ENCODE results near the gene KIF1A. TPM values are rescaled to one million over a fixed set of nuclear protein-coding genes. Genes with fewer than 3 reads are reported as not detected.

KIF1A gene
- total and polyA plus RNA-seq, 4 experiments from 2014 or later = not detected

DNA sequence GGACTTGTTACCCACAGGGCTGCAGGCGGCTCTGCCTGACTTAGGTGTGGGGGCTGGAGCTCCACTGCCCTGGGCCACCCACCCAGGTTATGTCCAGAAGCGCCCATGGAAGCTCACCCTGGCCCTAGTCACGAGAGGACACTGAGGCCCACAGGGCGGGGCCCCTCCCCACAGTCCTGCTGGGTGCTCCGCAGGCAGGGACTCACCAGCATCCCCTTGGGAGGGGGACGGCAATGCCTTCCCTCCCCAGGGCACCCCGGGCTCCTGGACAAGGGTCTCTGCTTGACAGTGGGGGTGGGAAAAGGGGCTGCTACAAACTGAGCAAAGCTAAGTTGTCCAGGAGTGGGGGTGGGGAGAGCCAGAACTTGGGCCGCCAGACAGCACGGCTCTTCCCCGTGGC, 67.8 kb downstream of the KIF1A start:
- H3K4me1 ChIP-seq (ENCODE audit: insufficient read depth, low read length) = no peaks in the 10 kb centered on the region
- no peaks in the 10 kb centered on the region for H3K36me3 Mint-ChIP-seq
- DNase-seq = no peak
- no peaks in the 10 kb centered on the region for H3K27me3 ChIP-seq (ENCODE audit: insufficient read depth, low read length)
- H3K4me3 ChIP-seq (ENCODE audit: low read length in 2 of 2) = no peak overlapping the region
- ChIA-PET CTCF (ENCODE audit: partially characterized antibody) (no interaction called here), POLR2A (ENCODE audit: partially characterized antibody) (no interaction called here)
- intact Hi-C loops (cut with micrococcal nuclease) = no loop called here
- no peaks in the 10 kb centered on the region for H3K36me3 ChIP-seq (ENCODE audit: insufficient read depth, low read length)
- no peaks in the 10 kb centered on the region for H3K9me3 Mint-ChIP-seq
- H3K27ac Mint-ChIP-seq = no peak overlapping the region
- H3K4me3 Mint-ChIP-seq = no peak overlapping the region
- H3K4me1 Mint-ChIP-seq = no peaks in the 10 kb centered on the region
- H3K27ac ChIP-seq (ENCODE audit: low read depth, low read length) = no peak overlapping the region
- H3K9me3 ChIP-seq (ENCODE audit: control insufficient read depth in 1 of 2, low read length in 2 of 2) = no peaks in the 10 kb centered on the region
- no peaks in the 10 kb centered on the region for H3K27me3 Mint-ChIP-seq

DNA sequence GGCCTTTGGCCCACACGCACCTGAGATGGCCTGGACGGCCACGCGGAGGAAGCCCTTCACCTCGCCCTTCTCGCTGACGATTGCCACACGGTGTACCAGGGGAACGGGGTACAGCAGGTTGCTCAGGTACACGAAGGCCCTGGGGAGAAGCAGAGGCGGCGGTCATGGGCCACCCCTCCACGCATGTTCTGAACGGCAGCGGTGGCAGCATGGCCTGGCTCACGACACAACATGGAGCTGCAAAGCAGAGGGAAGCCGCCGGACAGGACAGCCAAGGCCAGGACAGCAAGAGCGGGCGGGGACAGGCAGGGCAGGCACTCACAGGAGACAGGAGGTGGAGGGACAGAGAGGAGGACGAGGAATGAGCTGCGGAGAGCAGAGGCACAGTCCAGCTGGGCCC, 69.6 kb downstream of the KIF1A start:
- intact Hi-C loops (cut with micrococcal nuclease) = no loop called here
- H3K27me3 Mint-ChIP-seq = no peaks in the 10 kb centered on the region
- no peak overlapping the region for H3K27ac Mint-ChIP-seq
- H3K4me3 Mint-ChIP-seq = no peak overlapping the region
- no peaks in the 10 kb centered on the region for H3K9me3 Mint-ChIP-seq
- no peaks in the 10 kb centered on the region for H3K9me3 ChIP-seq (ENCODE audit: control insufficient read depth in 1 of 2, low read length in 2 of 2)
- ChIA-PET POLR2A (ENCODE audit: partially characterized antibody) (no interaction called here), CTCF (ENCODE audit: partially characterized antibody) (interaction anchor here (1.4 kb wide), 1 partner anchor 236 kb away, joined by 3 read pairs; no protein-coding TSS in a partner anchor)
- no peaks in the 10 kb centered on the region for H3K4me1 Mint-ChIP-seq
- DNase-seq = no peak
- H3K36me3 Mint-ChIP-seq = no peaks in the 10 kb centered on the region
- H3K4me1 ChIP-seq (ENCODE audit: insufficient read depth, low read length) = no peaks in the 10 kb centered on the region
- H3K27ac ChIP-seq (ENCODE audit: low read depth, low read length) = no peak overlapping the region
- no peaks in the 10 kb centered on the region for H3K27me3 ChIP-seq (ENCODE audit: insufficient read depth, low read length)
- no peaks in the 10 kb centered on the region for H3K36me3 ChIP-seq (ENCODE audit: insufficient read depth, low read length)
- no peak overlapping the region for H3K4me3 ChIP-seq (ENCODE audit: low read length in 2 of 2)

DNA sequence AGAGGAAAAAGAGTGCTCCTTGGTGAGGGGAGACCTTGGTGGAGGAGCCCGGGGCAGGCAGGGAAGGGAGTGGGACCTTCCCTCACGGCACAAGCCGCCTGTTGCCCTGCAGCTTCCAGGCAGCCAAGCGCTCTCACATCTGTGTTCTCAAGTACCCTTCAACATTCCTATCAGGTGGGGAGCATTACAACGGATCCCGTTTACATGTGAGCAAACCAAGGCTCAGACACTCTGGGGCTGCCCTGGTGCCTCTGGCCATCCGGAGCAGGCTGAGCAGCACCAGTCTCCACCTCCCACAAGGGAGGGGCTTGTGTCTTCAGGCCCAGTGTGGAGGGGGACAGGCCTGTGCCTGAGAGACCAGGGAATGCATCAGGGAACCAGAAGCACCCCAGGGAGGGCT, 70.5 kb downstream of the KIF1A start:
- Mint-ChIP-seq H3K36me3 (no peaks in the 10 kb centered on the region), H3K4me3 (no peak overlapping the region), H3K4me1 (no peaks in the 10 kb centered on the region), H3K9me3 (no peaks in the 10 kb centered on the region), H3K27me3 (no peaks in the 10 kb centered on the region), H3K27ac (no peak overlapping the region)
- H3K4me1 ChIP-seq (ENCODE audit: insufficient read depth, low read length) = no peaks in the 10 kb centered on the region
- ChIA-PET POLR2A (ENCODE audit: partially characterized antibody) (no interaction called here), CTCF (ENCODE audit: partially characterized antibody) (no interaction called here)
- no peaks in the 10 kb centered on the region for H3K27me3 ChIP-seq (ENCODE audit: insufficient read depth, low read length)
- no peaks in the 10 kb centered on the region for H3K36me3 ChIP-seq (ENCODE audit: insufficient read depth, low read length)
- intact Hi-C loops (cut with micrococcal nuclease) = no loop called here
- DNase-seq = no peak
- no peaks in the 10 kb centered on the region for H3K9me3 ChIP-seq (ENCODE audit: control insufficient read depth in 1 of 2, low read length in 2 of 2)
- no peak overlapping the region for H3K4me3 ChIP-seq (ENCODE audit: low read length in 2 of 2)
- no peak overlapping the region for H3K27ac ChIP-seq (ENCODE audit: low read depth, low read length)

DNA sequence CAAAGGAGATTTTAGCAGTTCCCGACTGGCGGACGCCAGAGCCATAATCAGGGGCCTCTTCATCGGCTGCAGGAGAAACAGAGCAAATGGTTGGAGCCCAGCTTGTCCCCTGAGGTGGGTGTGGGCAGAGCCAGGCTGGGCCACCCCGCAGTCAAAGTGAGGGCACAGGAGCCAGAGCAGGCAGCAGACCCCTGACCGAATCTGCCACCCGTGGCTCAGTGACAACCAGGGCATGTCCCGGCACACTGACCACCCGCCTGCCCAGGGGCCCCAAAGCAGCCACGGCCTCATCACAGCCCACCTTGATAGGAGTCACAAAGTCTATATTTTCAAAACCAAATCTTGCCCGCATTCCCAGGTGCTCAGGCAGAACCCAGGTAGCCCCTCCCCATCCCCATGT, 72.8 kb downstream of the KIF1A start:
- Histone ChIP-seq H3K4me3 (ENCODE audit: low read length in 2 of 2) (no peak overlapping the region), H3K9me3 (ENCODE audit: control insufficient read depth in 1 of 2, low read length in 2 of 2) (no peaks in the 10 kb centered on the region), H3K4me1 (ENCODE audit: insufficient read depth, low read length) (no peaks in the 10 kb centered on the region), H3K27me3 (ENCODE audit: insufficient read depth, low read length) (no peaks in the 10 kb centered on the region), H3K27ac (ENCODE audit: low read depth, low read length) (no peak overlapping the region), H3K36me3 (ENCODE audit: insufficient read depth, low read length) (no peaks in the 10 kb centered on the region)
- H3K27ac Mint-ChIP-seq = no peak overlapping the region
- no peak for DNase-seq
- no peaks in the 10 kb centered on the region for H3K4me1 Mint-ChIP-seq
- ChIA-PET CTCF (ENCODE audit: partially characterized antibody) (interaction anchor here (1.5 kb wide), 1 partner anchor 233 kb away, joined by 3 read pairs; no protein-coding TSS in a partner anchor), POLR2A (ENCODE audit: partially characterized antibody) (no interaction called here)
- intact Hi-C loops (cut with micrococcal nuclease) = no loop called here
- H3K27me3 Mint-ChIP-seq = no peaks in the 10 kb centered on the region
- H3K36me3 Mint-ChIP-seq = no peaks in the 10 kb centered on the region
- no peak overlapping the region for H3K4me3 Mint-ChIP-seq
- H3K9me3 Mint-ChIP-seq = no peaks in the 10 kb centered on the region

DNA sequence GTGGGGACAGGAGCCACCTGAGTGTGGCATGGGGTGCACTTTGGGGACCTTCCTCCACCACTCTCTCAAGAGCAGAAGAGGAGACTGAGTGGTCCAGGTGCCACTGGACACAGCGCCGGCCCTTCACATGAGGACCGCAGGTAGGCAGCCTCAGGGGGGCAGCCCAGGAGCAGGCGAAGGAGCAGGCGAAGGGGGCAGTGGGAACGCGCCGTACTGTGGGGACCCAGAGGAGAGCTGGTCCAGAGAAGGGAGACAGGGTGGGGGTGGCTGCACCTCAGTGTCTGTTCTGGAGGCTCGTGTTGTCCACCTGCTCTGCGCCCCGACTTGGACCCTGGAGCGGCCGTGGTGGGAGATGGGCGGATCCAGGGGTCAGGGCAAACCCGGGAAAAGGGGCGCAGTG, 73.3 kb downstream of the KIF1A start:
- Mint-ChIP-seq H3K4me1 (no peaks in the 10 kb centered on the region), H3K36me3 (no peaks in the 10 kb centered on the region), H3K4me3 (no peak overlapping the region), H3K9me3 (no peaks in the 10 kb centered on the region), H3K27ac (peak overlapping the region in 1 of 7 donors; percentile 51), H3K27me3 (no peaks in the 10 kb centered on the region)
- Histone ChIP-seq H3K4me1 (ENCODE audit: insufficient read depth, low read length) (no peaks in the 10 kb centered on the region), H3K27me3 (ENCODE audit: insufficient read depth, low read length) (no peaks in the 10 kb centered on the region), H3K36me3 (ENCODE audit: insufficient read depth, low read length) (no peaks in the 10 kb centered on the region), H3K27ac (ENCODE audit: low read depth, low read length) (no peak overlapping the region), H3K9me3 (ENCODE audit: control insufficient read depth in 1 of 2, low read length in 2 of 2) (no peaks in the 10 kb centered on the region), H3K4me3 (ENCODE audit: low read length in 2 of 2) (no peak overlapping the region)
- no peak for DNase-seq
- intact Hi-C loops (cut with micrococcal nuclease) = no loop called here
- ChIA-PET CTCF (ENCODE audit: partially characterized antibody) (no interaction called here), POLR2A (ENCODE audit: partially characterized antibody) (no interaction called here)

DNA sequence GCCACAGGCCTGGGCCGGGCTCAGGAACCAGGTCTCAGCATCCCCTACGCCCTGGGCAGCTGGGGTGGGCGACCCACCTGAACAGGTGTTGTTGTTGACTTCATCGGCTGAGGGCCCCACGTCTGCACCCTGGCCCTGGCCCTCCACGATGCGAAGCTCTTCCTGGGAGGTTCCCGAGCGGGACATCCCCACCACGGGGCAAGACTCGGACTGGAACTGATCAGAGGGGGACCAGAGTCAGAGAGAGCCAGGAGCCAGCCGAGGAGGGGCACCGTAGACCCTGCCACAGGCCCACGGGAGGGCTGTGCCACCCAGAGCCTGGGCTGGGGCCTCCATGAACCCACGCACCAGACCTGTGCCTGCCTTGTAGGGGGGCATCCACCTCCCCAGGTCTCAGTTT, 74.1 kb downstream of the KIF1A start:
- H3K4me3 ChIP-seq (ENCODE audit: low read length in 2 of 2) = no peak overlapping the region
- Mint-ChIP-seq H3K4me3 (no peak overlapping the region), H3K4me1 (no peaks in the 10 kb centered on the region), H3K9me3 (no peaks in the 10 kb centered on the region), H3K27me3 (no peaks in the 10 kb centered on the region), H3K27ac (no peak overlapping the region), H3K36me3 (no peaks in the 10 kb centered on the region)
- ChIA-PET POLR2A (ENCODE audit: partially characterized antibody) (no interaction called here), CTCF (ENCODE audit: partially characterized antibody) (no interaction called here)
- intact Hi-C loops (cut with micrococcal nuclease) = no loop called here
- no peaks in the 10 kb centered on the region for H3K4me1 ChIP-seq (ENCODE audit: insufficient read depth, low read length)
- H3K36me3 ChIP-seq (ENCODE audit: insufficient read depth, low read length) = no peaks in the 10 kb centered on the region
- H3K9me3 ChIP-seq (ENCODE audit: control insufficient read depth in 1 of 2, low read length in 2 of 2) = no peaks in the 10 kb centered on the region
- no peak overlapping the region for H3K27ac ChIP-seq (ENCODE audit: low read depth, low read length)
- DNase-seq = no peak
- H3K27me3 ChIP-seq (ENCODE audit: insufficient read depth, low read length) = no peaks in the 10 kb centered on the region

DNA sequence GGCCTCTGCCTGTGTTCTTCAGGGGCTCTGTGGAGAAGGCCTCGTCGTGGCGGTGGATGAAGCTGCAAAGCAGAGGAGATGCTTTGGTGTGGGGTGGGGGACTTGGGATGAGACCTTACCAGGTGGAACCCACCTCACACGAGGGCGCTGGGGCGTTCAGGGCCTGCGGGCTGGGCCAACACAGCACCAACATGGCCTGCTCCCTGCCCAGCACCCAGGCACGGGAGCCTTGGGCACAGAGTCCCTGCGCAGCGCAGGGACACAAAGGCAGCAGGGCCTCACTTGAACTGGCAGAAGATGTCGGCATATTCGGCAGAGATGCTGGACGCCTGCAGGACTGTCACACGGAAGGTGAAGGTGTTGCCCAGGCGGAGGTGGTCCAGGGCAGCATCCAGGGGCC, 74.6 kb downstream of the KIF1A start:
- Mint-ChIP-seq H3K27me3 (no peaks in the 10 kb centered on the region), H3K9me3 (no peaks in the 10 kb centered on the region), H3K4me1 (no peaks in the 10 kb centered on the region), H3K27ac (no peak overlapping the region), H3K4me3 (no peak overlapping the region), H3K36me3 (no peaks in the 10 kb centered on the region)
- no peak for DNase-seq
- ChIA-PET CTCF (ENCODE audit: partially characterized antibody) (no interaction called here), POLR2A (ENCODE audit: partially characterized antibody) (no interaction called here)
- intact Hi-C loops (cut with micrococcal nuclease) = no loop called here
- H3K36me3 ChIP-seq (ENCODE audit: insufficient read depth, low read length) = no peaks in the 10 kb centered on the region
- no peak overlapping the region for H3K27ac ChIP-seq (ENCODE audit: low read depth, low read length)
- H3K4me3 ChIP-seq (ENCODE audit: low read length in 2 of 2) = no peak overlapping the region
- no peaks in the 10 kb centered on the region for H3K27me3 ChIP-seq (ENCODE audit: insufficient read depth, low read length)
- no peaks in the 10 kb centered on the region for H3K9me3 ChIP-seq (ENCODE audit: control insufficient read depth in 1 of 2, low read length in 2 of 2)
- no peaks in the 10 kb centered on the region for H3K4me1 ChIP-seq (ENCODE audit: insufficient read depth, low read length)

DNA sequence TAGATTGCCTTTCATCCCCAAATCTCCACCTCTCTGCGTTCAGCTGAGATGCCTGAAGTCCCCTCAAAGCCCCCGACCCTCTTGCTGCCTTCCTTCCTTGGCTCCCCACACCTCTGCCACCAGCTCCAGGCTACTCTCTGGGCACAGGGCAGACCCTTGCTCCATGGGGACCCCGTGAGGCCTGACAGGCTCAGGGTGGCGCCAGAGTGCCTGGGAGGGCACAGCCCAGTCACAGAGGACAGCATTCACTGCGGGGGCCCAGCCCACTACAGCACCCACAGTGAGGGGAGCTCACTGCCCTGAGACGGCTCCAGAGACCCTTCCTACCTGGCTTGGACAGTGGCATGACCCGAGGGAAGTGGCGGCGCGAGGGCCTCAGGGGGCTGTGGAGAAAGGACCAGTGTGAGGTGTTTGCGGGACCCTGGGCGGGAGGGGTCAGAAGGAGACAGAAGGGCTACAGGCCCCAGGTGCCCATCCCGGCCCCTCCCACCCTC, 77.4 kb downstream of the KIF1A start:
- H3K4me1 Mint-ChIP-seq = peaks cover 0 to 12% (median 5%) of the 10 kb centered on the region in 4 donors
- H3K36me3 Mint-ChIP-seq = no peaks in the 10 kb centered on the region
- POLR2A ChIA-PET (ENCODE audit: partially characterized antibody) = no interaction called here
- Histone ChIP-seq H3K4me1 (ENCODE audit: insufficient read depth, low read length) (no peaks in the 10 kb centered on the region), H3K4me3 (ENCODE audit: low read length in 2 of 2) (no peak overlapping the region), H3K9me3 (ENCODE audit: control insufficient read depth in 1 of 2, low read length in 2 of 2) (no peaks in the 10 kb centered on the region), H3K27me3 (ENCODE audit: insufficient read depth, low read length) (no peaks in the 10 kb centered on the region), H3K27ac (ENCODE audit: low read depth, low read length) (no peak overlapping the region), H3K36me3 (ENCODE audit: insufficient read depth, low read length) (no peaks in the 10 kb centered on the region)
- no peak overlapping the region for H3K4me3 Mint-ChIP-seq
- no peak for DNase-seq
- CTCF ChIA-PET (ENCODE audit: partially characterized antibody) = interaction anchor here (1.6 kb wide), 1 partner anchor 229 kb away, joined by 4 read pairs; no protein-coding TSS in a partner anchor
- no peak overlapping the region for H3K27ac Mint-ChIP-seq
- no peaks in the 10 kb centered on the region for H3K9me3 Mint-ChIP-seq
- H3K27me3 Mint-ChIP-seq = no peaks in the 10 kb centered on the region
- intact Hi-C loops (cut with micrococcal nuclease) = no loop called here
